GM13977 (cell line): ENCODE data around the gene TOMM6.

ENCODE experiments used
- DNase-seq: peaks from one replicate; pipeline ENCODE4 v3.0.0; 2012; ENCODE audit warnings: low spot score
- in situ Hi-C: fragments of 300-500 bp; cut with MboI; formaldehyde crosslinking; loops from one replicate; pipeline ENCODE4 v1.12.0; 2022; ENCODE audit warnings: low sequenced_read_pairs, low pct_unique_long_range_greater_than_20kb, mixed read lengths, inconsistent platforms; ENCODE audit not compliant: unreplicated experiment
- TF ChIP-seq, protein P1 (sequence below): IDR thresholded peaks from 2 replicates; pipeline ENCODE4 v1.5.1; 2012; ENCODE audit warnings: mild to moderate bottlenecking, control low read depth; ENCODE audit not compliant: insufficient read depth; ENCODE audit errors: extremely low read depth, missing control alignments

TOMM6 gene

DNA sequence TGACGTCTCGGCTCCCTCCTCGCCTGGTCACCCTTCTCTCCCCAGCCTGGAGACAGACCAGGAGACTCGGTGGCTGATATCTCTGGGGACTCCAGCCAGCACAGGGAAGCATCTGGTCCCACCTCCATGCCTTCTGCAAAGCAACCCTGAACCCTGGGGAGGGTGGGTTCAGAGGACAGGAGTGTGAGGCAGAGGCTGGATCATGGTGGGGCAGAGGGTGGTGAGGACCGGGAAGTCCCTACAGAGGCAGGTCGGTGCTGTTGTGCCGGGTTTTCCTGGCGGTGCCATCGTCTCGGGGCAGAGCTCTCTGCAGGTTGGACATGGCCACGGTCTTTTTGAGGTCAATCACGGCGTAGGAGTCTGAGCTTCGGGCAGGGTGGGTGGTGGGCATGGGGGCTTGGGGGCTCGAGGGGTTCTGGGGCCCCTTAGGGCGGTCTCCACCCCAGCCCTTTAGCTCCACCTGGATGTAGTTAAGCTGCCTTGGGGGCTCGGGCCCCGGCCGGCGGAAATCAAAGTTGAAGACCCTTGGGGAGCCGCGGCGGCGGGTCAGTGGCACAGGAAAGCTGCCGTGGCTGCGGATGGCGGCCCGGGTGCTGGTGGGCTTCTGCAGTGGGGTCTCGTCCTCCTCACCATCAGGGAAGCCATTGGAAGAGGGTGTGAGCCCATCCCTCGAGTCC lies 17.0 kb upstream of the TOMM6 start:
- no peak for DNase-seq

DNA sequence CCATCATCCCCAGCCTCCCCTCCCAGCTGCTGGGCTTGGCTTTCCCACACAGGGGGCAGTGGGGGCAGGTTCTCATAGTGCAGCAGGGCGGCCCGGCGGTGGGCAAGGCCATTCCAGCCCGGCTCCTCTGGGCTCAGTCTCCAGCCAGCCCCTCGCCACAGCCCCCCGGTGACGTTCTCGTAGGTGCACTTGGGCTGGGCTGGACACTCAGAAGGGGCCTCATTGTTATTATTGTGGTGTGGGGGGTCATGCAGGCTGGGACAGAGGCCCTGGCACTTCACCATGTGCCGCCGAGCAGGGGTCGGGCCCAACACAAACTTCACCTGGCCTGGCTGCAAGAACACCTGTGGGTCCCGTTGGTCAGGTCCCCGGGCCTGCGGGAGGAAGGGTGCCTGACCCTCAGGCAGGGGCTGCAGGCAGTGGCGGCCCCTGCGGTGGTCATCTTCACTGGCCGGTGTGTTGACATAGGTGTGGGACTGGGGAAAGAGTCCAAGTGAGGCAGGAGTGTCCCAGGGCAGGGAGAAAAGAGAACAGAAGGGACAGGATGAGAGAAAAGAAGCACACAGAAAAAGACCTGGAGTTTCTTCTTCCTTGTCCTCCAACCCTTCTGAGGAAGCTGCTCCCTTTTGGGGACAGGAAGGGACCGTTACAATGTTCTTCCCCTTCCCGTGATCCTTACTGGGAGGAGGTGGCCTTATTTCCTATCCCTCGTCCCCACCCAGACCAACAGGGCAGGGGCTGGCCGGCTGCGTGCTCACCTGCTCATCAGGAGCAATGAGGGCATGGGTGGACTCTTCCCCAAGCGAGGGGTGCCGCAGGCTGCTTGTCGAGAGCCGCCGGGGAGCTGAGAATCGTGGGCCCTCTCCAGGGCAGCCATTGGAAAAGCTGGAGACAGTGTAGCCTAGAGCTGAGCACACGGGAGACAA lies 16.2 kb upstream of the TOMM6 start:
- DNase-seq, result no peak
- in situ Hi-C loops, result no loop called here
- TF ChIP-seq, protein P1, sequence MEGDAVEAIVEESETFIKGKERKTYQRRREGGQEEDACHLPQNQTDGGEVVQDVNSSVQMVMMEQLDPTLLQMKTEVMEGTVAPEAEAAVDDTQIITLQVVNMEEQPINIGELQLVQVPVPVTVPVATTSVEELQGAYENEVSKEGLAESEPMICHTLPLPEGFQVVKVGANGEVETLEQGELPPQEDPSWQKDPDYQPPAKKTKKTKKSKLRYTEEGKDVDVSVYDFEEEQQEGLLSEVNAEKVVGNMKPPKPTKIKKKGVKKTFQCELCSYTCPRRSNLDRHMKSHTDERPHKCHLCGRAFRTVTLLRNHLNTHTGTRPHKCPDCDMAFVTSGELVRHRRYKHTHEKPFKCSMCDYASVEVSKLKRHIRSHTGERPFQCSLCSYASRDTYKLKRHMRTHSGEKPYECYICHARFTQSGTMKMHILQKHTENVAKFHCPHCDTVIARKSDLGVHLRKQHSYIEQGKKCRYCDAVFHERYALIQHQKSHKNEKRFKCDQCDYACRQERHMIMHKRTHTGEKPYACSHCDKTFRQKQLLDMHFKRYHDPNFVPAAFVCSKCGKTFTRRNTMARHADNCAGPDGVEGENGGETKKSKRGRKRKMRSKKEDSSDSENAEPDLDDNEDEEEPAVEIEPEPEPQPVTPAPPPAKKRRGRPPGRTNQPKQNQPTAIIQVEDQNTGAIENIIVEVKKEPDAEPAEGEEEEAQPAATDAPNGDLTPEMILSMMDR, result no peak

More for the DNA sequence above, 17.0 kb upstream of the TOMM6 start:
- TF ChIP-seq, protein P1, result no peak
- in situ Hi-C loops, result no loop called here

DNA sequence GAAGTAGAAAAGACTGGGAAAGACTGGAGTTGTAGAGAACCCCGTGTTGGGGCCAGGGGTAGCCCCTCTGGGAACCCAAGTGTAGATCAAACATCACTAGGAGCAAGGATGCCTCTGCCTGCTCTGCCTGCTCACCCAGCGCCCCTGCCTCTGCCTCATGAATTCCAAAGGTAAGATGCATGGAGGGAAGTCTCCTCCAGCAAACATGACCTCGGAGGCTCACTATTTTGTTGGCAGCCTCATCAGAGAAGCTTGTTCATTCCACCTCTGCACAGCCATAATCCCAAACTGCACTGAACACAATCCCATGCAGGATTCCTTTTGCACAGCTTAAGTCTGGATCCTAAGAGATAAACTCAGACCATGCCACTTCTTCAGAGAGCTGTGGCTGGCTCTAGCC lies 12.7 kb upstream of the TOMM6 start:
- no peak for DNase-seq
- in situ Hi-C loops, result no loop called here
- TF ChIP-seq, protein P1, result no peak

DNA sequence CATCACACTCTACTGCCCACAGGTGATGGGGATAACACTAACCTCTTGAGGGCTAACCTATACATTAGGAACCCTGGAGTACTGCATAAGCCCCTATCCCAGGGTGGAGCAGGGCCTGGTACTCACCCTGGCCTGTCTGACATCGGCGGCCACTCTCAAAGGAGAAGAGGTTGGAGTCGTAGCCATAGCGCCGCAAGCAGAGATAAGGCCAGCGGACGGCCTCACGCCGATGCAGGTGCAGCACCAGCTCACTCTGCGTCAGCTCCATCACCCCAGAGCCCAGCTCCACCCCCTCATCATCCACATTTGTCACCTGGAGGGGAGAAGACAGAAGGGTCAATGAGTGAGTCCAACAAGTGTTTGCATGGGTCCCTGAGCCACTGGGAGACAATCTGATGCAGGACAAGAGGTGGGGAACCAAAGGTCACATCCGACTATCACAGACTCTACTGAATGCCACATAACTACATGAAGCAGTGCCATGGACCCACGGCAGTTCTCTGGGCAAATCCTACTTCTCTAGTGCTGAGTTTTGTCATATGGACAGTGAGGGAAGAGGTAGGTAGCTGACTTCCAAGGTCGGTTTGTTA lies 12.1 kb upstream of the TOMM6 start:
- in situ Hi-C loops, result no loop called here
- DNase-seq, result no peak
- TF ChIP-seq, protein P1, result no peak

DNA sequence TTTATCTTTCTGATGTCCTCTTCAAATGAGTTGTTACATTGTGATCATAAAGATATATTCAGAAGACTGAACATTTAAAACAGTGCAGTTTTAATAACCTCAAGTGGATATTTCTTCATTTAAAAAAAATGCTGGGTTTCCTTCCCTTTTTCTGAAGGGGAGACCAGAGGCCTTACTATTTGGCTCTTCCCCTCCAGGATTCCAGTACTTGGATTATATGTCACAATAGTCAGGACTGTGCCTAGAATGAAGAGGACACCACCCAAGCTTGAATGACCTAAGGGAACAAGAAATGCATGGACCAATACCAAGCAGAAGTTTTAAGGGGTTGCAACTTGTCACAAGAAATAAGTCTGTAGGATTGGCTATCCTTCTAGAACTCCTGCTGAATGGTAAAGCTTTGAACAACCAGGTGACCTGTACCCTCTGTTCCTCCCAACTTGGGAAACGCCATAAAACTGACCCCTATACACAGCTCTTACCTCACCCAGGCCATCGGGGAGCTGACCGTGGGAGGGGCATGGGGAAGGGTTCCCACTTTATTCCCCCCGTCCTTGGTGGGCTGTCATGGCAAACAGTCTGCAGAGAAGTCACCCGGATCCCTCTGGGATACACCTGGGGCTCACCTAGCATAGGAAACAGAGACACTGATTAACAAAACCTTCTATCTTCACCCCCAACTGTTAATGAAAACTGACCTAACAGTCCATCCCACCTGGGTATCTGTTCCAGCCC lies 9.8 kb upstream of the TOMM6 start:
- TF ChIP-seq, protein P1, result no peak
- in situ Hi-C loops, result no loop called here
- DNase-seq, result no peak

DNA sequence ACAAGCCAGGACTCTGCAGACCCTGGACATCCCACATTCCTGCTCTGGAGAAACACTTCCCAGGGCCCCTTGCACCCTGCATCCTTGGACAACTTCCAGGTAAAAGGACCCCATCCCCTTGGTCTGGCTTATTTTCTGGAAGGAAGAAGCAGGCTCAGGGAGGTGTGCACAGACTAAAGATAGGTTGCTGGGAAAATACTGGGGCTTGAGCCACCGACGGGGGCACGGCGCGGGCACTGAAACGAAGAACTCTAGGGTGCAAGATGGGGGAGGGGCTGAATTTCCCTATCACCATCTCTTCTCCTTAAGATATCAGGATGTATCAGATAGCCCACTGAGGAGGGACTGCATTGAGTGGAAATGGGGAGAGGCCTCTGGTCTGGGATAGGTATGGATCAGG lies 8.6 kb upstream of the TOMM6 start:
- peak; percentile 9 for DNase-seq
- TF ChIP-seq, protein P1, result no peak
- in situ Hi-C loops, result no loop called here
